Tibial nerve (tissue), 4 donors: Measurements from ENCODE around the gene DHX16. TPM values are rescaled to one million over a fixed set of nuclear protein-coding genes. Genes with fewer than 3 reads are reported as not detected.

ENCODE experiments used
- DNase-seq, 2 donors: peaks; one replicate each; pipeline ENCODE4 v3.0.0-alpha.2; 2019; ENCODE audit warnings: low spot score in 2 of 2
- H3K27ac ChIP-seq, 4 donors: fragments of 200-600 bp; sonication (generic) in 3 of 4; one replicate each; pipeline ENCODE4 v1.5.1; 2017 to 2019; ENCODE audit warnings: mild to moderate bottlenecking in 1 of 4
- H3K27me3 ChIP-seq, 2 donors: fragments of 200-600 bp; sonication (generic) in 1 of 2; one replicate each; pipeline versions ENCODE4 v1.5.1 to v1.6.0; 2017 to 2019
- H3K36me3 ChIP-seq, 3 donors: fragments of 200-600 bp; sonication (generic); one replicate each; pipeline ENCODE4 v1.5.1; 2018 to 2019
- H3K4me1 ChIP-seq, 4 donors: fragments of 200-600 bp; sonication (generic) in 3 of 4; one replicate each; pipeline ENCODE4 v1.5.1; 2017 to 2019
- H3K4me3 ChIP-seq, 4 donors: fragments of 200-600 bp; sonication (generic) in 3 of 4; one replicate each; pipeline ENCODE4 v1.5.1; 2017 to 2019; ENCODE audit warnings: mild to moderate bottlenecking in 1 of 4, moderate library complexity in 1 of 4
- H3K9me3 ChIP-seq, 4 donors: fragments of 200-600 bp; sonication (generic) in 3 of 4; one replicate each; pipeline ENCODE4 v1.5.1; 2017 to 2019
- CTCF ChIP-seq, 5 experiments: fragments of 200-600 bp in 3 of 5; fragments of 450-650 bp in 2 of 5; sonication (generic) in 3 of 5; IDR thresholded peaks; one replicate each; pipeline ENCODE4 v1.5.1; 2016 to 2019; ENCODE audit warnings: antibody characterized with exemption in 5 of 5, mild to moderate bottlenecking in 3 of 5, moderate library complexity in 2 of 5
- EP300 ChIP-seq, 2 donors: sonication (generic); formaldehyde crosslinking; IDR thresholded peaks; one replicate each; pipeline ENCODE4 v1.6.1; 2017; ENCODE audit warnings: antibody characterized with exemption in 2 of 2, mild to moderate bottlenecking in 1 of 2
- POLR2A ChIP-seq, 2 donors: fragments of 450-650 bp; IDR thresholded peaks; one replicate each; pipeline ENCODE4 v1.6.1; 2017; ENCODE audit warnings: antibody characterized with exemption in 2 of 2, mild to moderate bottlenecking in 2 of 2, moderate library complexity in 2 of 2
- WGBS, 2 donors: methylation state at CpG; one replicate each; pipeline ENCODE4 v1.1.5; 2018; 5-methylcytosine and 5-hydroxymethylcytosine counted together
- total RNA-seq, 4 donors: library from RNA; depleted of rRNA; stranded (reverse); fragments of >200 nt; gene quantifications; one replicate each; pipeline ENCODE4 v1.1.0, GENCODE V29; 2016

The DHX16 gene
- total RNA-seq, 4 donors from 2014 or later: 22.7 to 40.2 (median 29.2) TPM

- Histone ChIP-seq H3K4me1 (peaks cover 0 to 65% (median 41%) of the 10 kb centered on the region in 4 donors), H3K27me3 (no peaks in the 10 kb centered on the region), H3K27ac (peak overlapping the region; percentile 97 to 99 (median 98)), H3K9me3 (no peaks in the 10 kb centered on the region), H3K36me3 (no peaks in the 10 kb centered on the region), H3K4me3 (peak overlapping the region in 1 of 4 donors; percentile 92)
- no peak for DNase-seq
- WGBS, 2 donors: 80 to 83% methylated on average over 9 of the region's 9 CpGs
- TF ChIP-seq CTCF (IDR thresholded peaks at IDR 0.05) (no peak), EP300 (IDR thresholded peaks at IDR 0.05) (no peak), POLR2A (IDR thresholded peaks at IDR 0.05) (no peak)
These were observed 15.8 kb upstream of the DHX16 start for GRCh38 chr6:30688569-30688968.

GRCh38 chr6:30687659-30688431, 15.0 kb upstream of the DHX16 start:
- Histone ChIP-seq H3K27me3 (no peaks in the 10 kb centered on the region), H3K27ac (peak overlapping the region; percentile 97 to 99 (median 98)), H3K9me3 (no peaks in the 10 kb centered on the region), H3K4me3 (peak overlapping the region; percentile 73 to 92 (median 83)), H3K4me1 (peaks cover 0 to 73% (median 47%) of the 10 kb centered on the region in 4 donors), H3K36me3 (no peaks in the 10 kb centered on the region)
- WGBS, 2 donors: 8 to 10% methylated on average over 22 of the region's 22 CpGs
- no peak for TF ChIP-seq EP300 (IDR thresholded peaks at IDR 0.05)
- TF ChIP-seq CTCF (IDR thresholded peaks at IDR 0.05): peak; percentile 10 to 41 (median 23)
- DNase-seq: peak in 1 of 2 donors; percentile 38

GRCh38 chr6:30686908-30687658, 14.3 kb upstream of the DHX16 start:
- peak overlapping the region; percentile 97 to 99 (median 98) for H3K27ac ChIP-seq
- peak overlapping the region; percentile 73 to 92 (median 83) for H3K4me3 ChIP-seq
- peak; percentile 17 to 48 for TF ChIP-seq POLR2A (IDR thresholded peaks at IDR 0.05)
- TF ChIP-seq EP300 (IDR thresholded peaks at IDR 0.05): peak; percentile 72 to 95
- TF ChIP-seq CTCF (IDR thresholded peaks at IDR 0.05): no peak
- no peaks in the 10 kb centered on the region for H3K9me3 ChIP-seq
- WGBS, 2 donors: 1% methylated on average over 33 to 48 of the region's 52 CpGs
- H3K36me3 ChIP-seq: no peaks in the 10 kb centered on the region
- peak; percentile 89 for DNase-seq
- H3K27me3 ChIP-seq: no peaks in the 10 kb centered on the region
- peaks cover 0 to 80% (median 54%) of the 10 kb centered on the region in 4 donors for H3K4me1 ChIP-seq

GRCh38 chr6:30686009-30686907, 13.5 kb upstream of the DHX16 start, which contains the start of gene PPP1R18:
Gene PPP1R18, minus strand, starts transcription at chr6:30686645. Its CDS starts 627 bp downstream, at chr6:30686018.
- no peaks in the 10 kb centered on the region for H3K36me3 ChIP-seq
- DNase-seq: peak; percentile 71 to 72
- H3K27ac ChIP-seq: peak within 1 kb of the TSS; percentile 97 to 99 (median 98)
- 0 to 1% methylated on average over 23 to 24 of the region's 41 CpGs for WGBS, 2 donors
- TF ChIP-seq EP300 (IDR thresholded peaks at IDR 0.05): peak in 1 of 2 donors; percentile 47
- no peak for TF ChIP-seq CTCF (IDR thresholded peaks at IDR 0.05)
- TF ChIP-seq POLR2A (IDR thresholded peaks at IDR 0.05): peak in 1 of 2 donors; percentile 32
- H3K9me3 ChIP-seq: no peaks in the 10 kb centered on the region
- peak within 1 kb of the TSS; percentile 73 to 92 (median 83) for H3K4me3 ChIP-seq
- no peaks in the 10 kb centered on the region for H3K27me3 ChIP-seq
- H3K4me1 ChIP-seq: peaks cover 0 to 84% (median 58%) of the 10 kb centered on the region in 4 donors
